Stimulated activated CD4-positive, alpha-beta T cell treated with anti-CD3 and anti-CD28 coated beads, Interleukin-1b, Interleukin-23, amount 100 ng/mL, for 48 hours (primary cell): ENCODE data around the gene NMT1.

Experiments
- DNase-seq: peaks from one replicate; pipeline ENCODE4 v3.0.0-alpha.2; 2020

Gene NMT1

GRCh38 chr17:45106582-45106981 lies 45.5 kb downstream of the NMT1 start:
- no peak for DNase-seq

GRCh38 chr17:45107293-45108010 lies 46.3 kb downstream of the NMT1 start:
- DNase-seq, result no peak

GRCh38 chr17:45108051-45108450 lies 46.9 kb downstream of the NMT1 start:
- no peak for DNase-seq

- DNase-seq, result no peak
Measured at GRCh38 chr17:45108595-45109521, 47.7 kb downstream of the NMT1 start.

- no peak for DNase-seq
Measured at GRCh38 chr17:45110676-45111611, 49.8 kb downstream of the NMT1 start.

GRCh38 chr17:45111850-45112249 lies 50.7 kb downstream of the NMT1 start:
- DNase-seq, result no peak

GRCh38 chr17:45112559-45113423 lies 51.7 kb downstream of the NMT1 start:
- no peak for DNase-seq

GRCh38 chr17:45113424-45113754 lies 52.3 kb downstream of the NMT1 start:
- DNase-seq, result no peak

- no peak for DNase-seq
Measured at GRCh38 chr17:45114117-45114932, 53.2 kb downstream of the NMT1 start.

- DNase-seq, result no peak
Measured at GRCh38 chr17:45115015-45115625, 54.0 kb downstream of the NMT1 start.

GRCh38 chr17:45115871-45116270 lies 54.8 kb downstream of the NMT1 start:
- DNase-seq, result no peak

- no peak for DNase-seq
Measured at GRCh38 chr17:45116434-45117016, 55.4 kb downstream of the NMT1 start.

GRCh38 chr17:45117334-45117733 lies 56.2 kb downstream of the NMT1 start:
- DNase-seq, result no peak

- no peak for DNase-seq
Measured at GRCh38 chr17:45117848-45118646, 56.9 kb downstream of the NMT1 start.

- DNase-seq, result no peak
Measured at GRCh38 chr17:45118691-45119090, 57.6 kb downstream of the NMT1 start.

- DNase-seq, result no peak
Measured at GRCh38 chr17:45119964-45120363, 58.8 kb downstream of the NMT1 start.

- DNase-seq, result no peak
Measured at GRCh38 chr17:45120558-45120957, 59.4 kb downstream of the NMT1 start.

GRCh38 chr17:45121055-45121454 lies 59.9 kb downstream of the NMT1 start:
- DNase-seq, result no peak

GRCh38 chr17:45123076-45123770 lies 62.1 kb downstream of the NMT1 start:
- DNase-seq, result no peak
